NCI-H526 treated with DMSO at 0.1 percent for 48 hours (cell line): ENCODE measurements around the gene GOSR2.
"Not testable (repeated sequence)": the region's sequence is repeated elsewhere in the genome, so short reads cannot be mapped to it uniquely, and the experiment has no call there.

Experiments used
- DNase-seq: peaks from one replicate; lab custom pipeline; 2025; lab: John Stamatoyannopoulos, UW

The GOSR2 gene

GRCh38 chr17:46930051-46930450 lies 7.1 kb downstream of the GOSR2 start:
- no peak for DNase-seq

GRCh38 chr17:46931596-46931995 lies 8.6 kb downstream of the GOSR2 start:
- no peak for DNase-seq

- DNase-seq, result no peak
Measured at GRCh38 chr17:46935658-46936266, 12.8 kb downstream of the GOSR2 start.

- peak; percentile 74 for DNase-seq
Measured at GRCh38 chr17:46940692-46941404, 17.9 kb downstream of the GOSR2 start.

GRCh38 chr17:46942441-46943217 lies 19.7 kb downstream of the GOSR2 start:
- DNase-seq, result peak; percentile 51

GRCh38 chr17:46943218-46943500 lies 20.2 kb downstream of the GOSR2 start:
- DNase-seq, result no peak

GRCh38 chr17:46943501-46944393 lies 20.8 kb downstream of the GOSR2 start:
- DNase-seq, result no peak

GRCh38 chr17:46944931-46945330 lies 22.0 kb downstream of the GOSR2 start:
- DNase-seq, result no peak

- DNase-seq, result no peak
Measured at GRCh38 chr17:46947216-46947615, 24.3 kb downstream of the GOSR2 start.

- DNase-seq, result no peak
Measured at GRCh38 chr17:46948544-46948943, 25.6 kb downstream of the GOSR2 start.

GRCh38 chr17:46949291-46950174 lies 26.6 kb downstream of the GOSR2 start:
- DNase-seq, result no peak

GRCh38 chr17:46950342-46950996 lies 27.5 kb downstream of the GOSR2 start:
- DNase-seq, result no peak

- no peak for DNase-seq
Measured at GRCh38 chr17:46950997-46951621, 28.1 kb downstream of the GOSR2 start.

- DNase-seq, result no peak
Measured at GRCh38 chr17:46951706-46952105, 28.7 kb downstream of the GOSR2 start.

GRCh38 chr17:46952115-46952514 lies 29.2 kb downstream of the GOSR2 start:
- no peak for DNase-seq

- DNase-seq, result not testable (repeated sequence)
Measured at GRCh38 chr17:46953191-46953590, 30.2 kb downstream of the GOSR2 start.

- no peak for DNase-seq
Measured at GRCh38 chr17:46958041-46958591, 35.2 kb downstream of the GOSR2 start.

- no peak for DNase-seq
Measured at GRCh38 chr17:46960152-46960551, 37.2 kb downstream of the GOSR2 start.

GRCh38 chr17:46962374-46962790 lies 39.4 kb downstream of the GOSR2 start:
- no peak for DNase-seq

GRCh38 chr17:46963571-46963970 lies 40.6 kb downstream of the GOSR2 start:
- DNase-seq, result no peak
